HepG2 (cell line): ENCODE measurements around the gene PTPRN. TPM values are rescaled to one million over a fixed set of nuclear protein-coding genes. Genes with fewer than 3 reads are reported as not detected.
A peak's percentile ranks its signal among the peaks of the same experiment; 100 is the strongest.

Experiments
- AGO2 ChIP-seq: fragments of 200-400 bp; formaldehyde crosslinking; optimal IDR thresholded peaks from 2 replicates; pipeline ENCODE3; 2017; ENCODE audit warnings: mild to moderate bottlenecking, low read depth, low read length, moderate library complexity
- AHDC1 ChIP-seq: sonication (generic); formaldehyde crosslinking; IDR thresholded peaks from 2 replicates; pipeline ENCODE4 v1.5.1; 2020; ENCODE audit warnings: mild to moderate bottlenecking, missing genetic modification reagents, borderline replicate concordance
- ATF3 ChIP-seq: sonication (generic); formaldehyde crosslinking; IDR thresholded peaks from 2 replicates; pipeline ENCODE4 v1.4.0; 2020; ENCODE audit warnings: missing genetic modification reagents
- GZF1 ChIP-seq: sonication (generic); formaldehyde crosslinking; IDR thresholded peaks from 2 replicates; pipeline ENCODE4 v1.5.1; 2020; ENCODE audit warnings: mild to moderate bottlenecking, missing genetic modification reagents
- KDM1A ChIP-seq: IDR thresholded peaks from 2 replicates; pipeline ENCODE4 v1.6.1; 2016; ENCODE audit warnings: missing compliant biosample characterization
- KLF13 ChIP-seq: sonication (generic); formaldehyde crosslinking; IDR thresholded peaks from 2 replicates; pipeline ENCODE4 v1.4.0; 2020; ENCODE audit warnings: mild to moderate bottlenecking, missing genetic modification reagents
- PCBP1 ChIP-seq: fragments of 200-400 bp; formaldehyde crosslinking; IDR thresholded peaks from 2 replicates; pipeline ENCODE4 v1.6.1; 2017; ENCODE audit warnings: mild to moderate bottlenecking, low read depth, low read length, borderline replicate concordance
- STAG1 ChIP-seq: sonication (generic); formaldehyde crosslinking; IDR thresholded peaks from 2 replicates; pipeline ENCODE4 v1.4.0; 2020; ENCODE audit warnings: missing genetic modification reagents
- STAT5B ChIP-seq: sonication (generic); formaldehyde crosslinking; IDR thresholded peaks from 2 replicates; pipeline ENCODE4 v1.4.0; 2020; ENCODE audit warnings: missing genetic modification reagents
- TCF7 ChIP-seq: sonication (generic); IDR thresholded peaks from 2 replicates; pipeline ENCODE4 v1.6.1; 2016; ENCODE audit warnings: antibody characterized with exemption, low read depth
- ZBTB21 ChIP-seq: sonication (generic); formaldehyde crosslinking; IDR thresholded peaks from 2 replicates; pipeline ENCODE4 v1.4.0; 2020; ENCODE audit warnings: missing genetic modification reagents
- ZFP36L1 ChIP-seq: sonication (generic); formaldehyde crosslinking; IDR thresholded peaks from 2 replicates; pipeline ENCODE4 v1.8.0; 2022; ENCODE audit warnings: mild to moderate bottlenecking, missing genetic modification reagents, moderate library complexity
- ZNF644 ChIP-seq: IDR thresholded peaks from 2 replicates; pipeline ENCODE4 v1.6.1; 2016; ENCODE audit warnings: low read depth
- polyA plus RNA-seq, 8 experiments: library from polyadenylated mRNA; depleted of rRNA in 3 of 8; stranded (reverse) in 7 of 8; unstranded in 1 of 8; fragments of >200 nt; fragmentation: Illumina TruSeq in 4 of 8; extraction: Trizol in 4 of 8; gene quantifications; 2 replicates each; pipeline versions ENCODE4 v1.2.1 to v1.2.3, GENCODE V29; 2011 to 2016; ENCODE audit warnings: low read depth in 4 of 8, missing spikeins in 1 of 8, mixed read lengths in 1 of 8; ENCODE audit not compliant: insufficient read depth in 1 of 8
- total RNA-seq, 5 experiments: library from RNA; depleted of rRNA; stranded (reverse); fragments of >200 nt; fragmentation: Illumina TruSeq; extraction: Trizol; gene quantifications; 2 replicates each; pipeline ENCODE4 v1.2.3, GENCODE V29; 2016; ENCODE audit warnings: low read depth in 1 of 5
- TF ChIP-seq, protein P1 (sequence below): sonication (generic); formaldehyde crosslinking; IDR thresholded peaks from 2 replicates; pipeline ENCODE4 v1.4.0; 2020; ENCODE audit warnings: low read depth, mild to moderate bottlenecking, missing genetic modification reagents
- TF ChIP-seq, protein P2 (sequence below): sonication (generic); formaldehyde crosslinking; IDR thresholded peaks from 2 replicates; pipeline ENCODE4 v1.5.1; 2020; ENCODE audit warnings: missing genetic modification reagents, mild to moderate bottlenecking, borderline replicate concordance

PTPRN gene
- total and polyA plus RNA-seq, 2 of the 13 experiments (the other 11 are each of a cell fraction or from before 2014, with no cell fraction given): 0.26 TPM; not detected in 1

GRCh38 chr2:219286436-219287115 is 22.6 kb downstream of the PTPRN start (continued):
- no peak for TF ChIP-seq ATF3 (CRISPR knock-in tag)
- TF ChIP-seq, protein P1, sequence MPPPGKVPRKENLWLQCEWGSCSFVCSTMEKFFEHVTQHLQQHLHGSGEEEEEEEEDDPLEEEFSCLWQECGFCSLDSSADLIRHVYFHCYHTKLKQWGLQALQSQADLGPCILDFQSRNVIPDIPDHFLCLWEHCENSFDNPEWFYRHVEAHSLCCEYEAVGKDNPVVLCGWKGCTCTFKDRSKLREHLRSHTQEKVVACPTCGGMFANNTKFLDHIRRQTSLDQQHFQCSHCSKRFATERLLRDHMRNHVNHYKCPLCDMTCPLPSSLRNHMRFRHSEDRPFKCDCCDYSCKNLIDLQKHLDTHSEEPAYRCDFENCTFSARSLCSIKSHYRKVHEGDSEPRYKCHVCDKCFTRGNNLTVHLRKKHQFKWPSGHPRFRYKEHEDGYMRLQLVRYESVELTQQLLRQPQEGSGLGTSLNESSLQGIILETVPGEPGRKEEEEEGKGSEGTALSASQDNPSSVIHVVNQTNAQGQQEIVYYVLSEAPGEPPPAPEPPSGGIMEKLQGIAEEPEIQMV (CRISPR knock-in tag): no peak
- no peak for TF ChIP-seq STAT5B
- TF ChIP-seq ZNF644 (CRISPR knock-in tag): no peak
- TF ChIP-seq ZBTB21 (CRISPR knock-in tag): no peak
- no peak for TF ChIP-seq KDM1A (CRISPR knock-in tag)
- TF ChIP-seq, protein P2, sequence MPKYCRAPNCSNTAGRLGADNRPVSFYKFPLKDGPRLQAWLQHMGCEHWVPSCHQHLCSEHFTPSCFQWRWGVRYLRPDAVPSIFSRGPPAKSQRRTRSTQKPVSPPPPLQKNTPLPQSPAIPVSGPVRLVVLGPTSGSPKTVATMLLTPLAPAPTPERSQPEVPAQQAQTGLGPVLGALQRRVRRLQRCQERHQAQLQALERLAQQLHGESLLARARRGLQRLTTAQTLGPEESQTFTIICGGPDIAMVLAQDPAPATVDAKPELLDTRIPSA (CRISPR knock-in tag): no peak
- TF ChIP-seq STAG1 (CRISPR knock-in tag): no peak
- no peak for TF ChIP-seq PCBP1
- peak; percentile 31 for TF ChIP-seq AGO2
- TF ChIP-seq KLF13 (CRISPR knock-in tag): no peak
- TF ChIP-seq TCF7: no peak
- no peak for TF ChIP-seq AHDC1 (CRISPR knock-in tag)
- no peak for TF ChIP-seq ZFP36L1
- TF ChIP-seq GZF1 (CRISPR knock-in tag): no peak
